HG03354 (cell line): ENCODE measurements around the gene HBM.
"Not testable (repeated sequence)": the region's sequence is repeated elsewhere in the genome, so short reads cannot be mapped to it uniquely, and the experiment has no call there.

ENCODE experiments used
- ATAC-seq: cut with Tn5 transposase; IDR thresholded peaks from one replicate; pipeline ENCODE4 v1.9.1; 2021; ENCODE audit warnings: mild to moderate bottlenecking; ENCODE audit not compliant: unreplicated experiment, poor library complexity, severe bottlenecking

The HBM gene

GRCh38 chr16:165539-166374, at the start of gene HBM:
Gene HBM (plus strand): TSS chr16:165978. CDS start chr16:165998, 20 bp downstream.
- ATAC-seq, result no peak

- ATAC-seq, result no peak
These were observed 49.8 kb upstream of the HBM start for GRCh38 chr16:116015-116414.

- no peak for ATAC-seq
These were observed 48.1 kb upstream of the HBM start for GRCh38 chr16:117379-118365.

GRCh38 chr16:118857-119256, 46.9 kb upstream of the HBM start:
- no peak for ATAC-seq

GRCh38 chr16:119295-119694, 46.5 kb upstream of the HBM start:
- ATAC-seq, result no peak

GRCh38 chr16:119835-120491, 45.8 kb upstream of the HBM start:
- ATAC-seq, result no peak

- ATAC-seq, result no peak
These were observed 45.0 kb upstream of the HBM start for GRCh38 chr16:120756-121155.

- ATAC-seq, result no peak
These were observed 43.4 kb upstream of the HBM start for GRCh38 chr16:122361-122760.

GRCh38 chr16:123558-124350, 42.0 kb upstream of the HBM start:
- not testable (repeated sequence) for ATAC-seq

GRCh38 chr16:125011-125410, 40.8 kb upstream of the HBM start:
- ATAC-seq, result no peak

- no peak for ATAC-seq
These were observed 36.7 kb upstream of the HBM start for GRCh38 chr16:129075-129474.

- ATAC-seq, result no peak
These were observed 35.1 kb upstream of the HBM start for GRCh38 chr16:130533-131173.

- no peak for ATAC-seq
These were observed 33.7 kb upstream of the HBM start for GRCh38 chr16:132120-132519.

- ATAC-seq, result no peak
These were observed 32.1 kb upstream of the HBM start for GRCh38 chr16:133716-134115.

- no peak for ATAC-seq
These were observed 27.7 kb upstream of the HBM start for GRCh38 chr16:138049-138417.

- no peak for ATAC-seq
These were observed 25.5 kb upstream of the HBM start for GRCh38 chr16:140175-140857.

- ATAC-seq, result no peak
These were observed 23.3 kb upstream of the HBM start for GRCh38 chr16:142405-142967.

GRCh38 chr16:143047-143446, 22.7 kb upstream of the HBM start:
- no peak for ATAC-seq
